Stomach (tissue), 4 donors: ENCODE results near the gene CDHR5.

ENCODE experiments used
- EP300 ChIP-seq: sonication (generic); formaldehyde crosslinking; IDR thresholded peaks from one replicate; pipeline ENCODE4 v1.6.1; 2017; ENCODE audit warnings: antibody characterized with exemption
- POLR2A ChIP-seq, 4 donors: fragments of 450-650 bp; IDR thresholded peaks; one replicate each; pipeline ENCODE4 v1.6.1; 2016; ENCODE audit warnings: antibody characterized with exemption in 4 of 4, control low read depth in 2 of 4, mild to moderate bottlenecking in 1 of 4, moderate library complexity in 1 of 4
- POLR2AphosphoS5 ChIP-seq, 3 donors: sonication (generic); formaldehyde crosslinking; IDR thresholded peaks; one replicate each; pipeline ENCODE4 v1.6.1; 2016; ENCODE audit warnings: antibody characterized with exemption in 3 of 3
- TF ChIP-seq, protein P1 (sequence below), 7 experiments: fragments of 450-650 bp in 4 of 7; fragments of 200-600 bp in 3 of 7; sonication (generic) in 3 of 7; IDR thresholded peaks; one replicate each; pipeline ENCODE4 v1.5.1; 2016 to 2019; ENCODE audit warnings: antibody characterized with exemption in 7 of 7, control low read depth in 2 of 7, mild to moderate bottlenecking in 1 of 7

- TF ChIP-seq, protein P1, sequence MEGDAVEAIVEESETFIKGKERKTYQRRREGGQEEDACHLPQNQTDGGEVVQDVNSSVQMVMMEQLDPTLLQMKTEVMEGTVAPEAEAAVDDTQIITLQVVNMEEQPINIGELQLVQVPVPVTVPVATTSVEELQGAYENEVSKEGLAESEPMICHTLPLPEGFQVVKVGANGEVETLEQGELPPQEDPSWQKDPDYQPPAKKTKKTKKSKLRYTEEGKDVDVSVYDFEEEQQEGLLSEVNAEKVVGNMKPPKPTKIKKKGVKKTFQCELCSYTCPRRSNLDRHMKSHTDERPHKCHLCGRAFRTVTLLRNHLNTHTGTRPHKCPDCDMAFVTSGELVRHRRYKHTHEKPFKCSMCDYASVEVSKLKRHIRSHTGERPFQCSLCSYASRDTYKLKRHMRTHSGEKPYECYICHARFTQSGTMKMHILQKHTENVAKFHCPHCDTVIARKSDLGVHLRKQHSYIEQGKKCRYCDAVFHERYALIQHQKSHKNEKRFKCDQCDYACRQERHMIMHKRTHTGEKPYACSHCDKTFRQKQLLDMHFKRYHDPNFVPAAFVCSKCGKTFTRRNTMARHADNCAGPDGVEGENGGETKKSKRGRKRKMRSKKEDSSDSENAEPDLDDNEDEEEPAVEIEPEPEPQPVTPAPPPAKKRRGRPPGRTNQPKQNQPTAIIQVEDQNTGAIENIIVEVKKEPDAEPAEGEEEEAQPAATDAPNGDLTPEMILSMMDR (IDR thresholded peaks at IDR 0.05): no peak
- no peak for TF ChIP-seq POLR2A (IDR thresholded peaks at IDR 0.05)
- TF ChIP-seq EP300: no peak
- TF ChIP-seq POLR2AphosphoS5 (IDR thresholded peaks at IDR 0.05): no peak
These were observed 47.2 kb downstream of the CDHR5 start for GRCh38 chr11:577611-577894.
